HEK293T (cell line): ENCODE measurements around the gene GDPD5.

ENCODE experiments used
- CTCF ChIA-PET: fragments of 350-600 bp; formaldehyde crosslinking; extraction: SDS; loops from one replicate; lab custom pipeline; 2021; ENCODE audit warnings: antibody characterized with exemption, inconsistent platforms; lab: Yijun Ruan, JAX
- POLR2A ChIA-PET: fragments of 350-600 bp; formaldehyde crosslinking; extraction: SDS; loops from one replicate; lab custom pipeline; 2020; ENCODE audit warnings: antibody characterized with exemption, inconsistent platforms; lab: Yijun Ruan, JAX
- DNase-seq: peaks from one replicate; pipeline ENCODE4 v3.0.0; 2012; ENCODE audit warnings: mixed read lengths; ENCODE audit errors: extremely low spot score
- ARNT ChIP-seq: fragments of 450-650 bp; IDR thresholded peaks from 2 replicates; pipeline ENCODE4 v1.6.1; 2017; ENCODE audit warnings: mild to moderate bottlenecking
- BHLHE40 ChIP-seq: fragments of 450-650 bp; IDR thresholded peaks from 2 replicates; pipeline ENCODE4 v1.6.1; 2016; ENCODE audit warnings: mild to moderate bottlenecking, moderate library complexity, borderline replicate concordance
- CTBP1 ChIP-seq: fragments of 450-650 bp; IDR thresholded peaks from 2 replicates; pipeline ENCODE4 v1.6.1; 2016; ENCODE audit warnings: borderline replicate concordance
- ELF4 ChIP-seq: fragments of 450-650 bp; IDR thresholded peaks from 2 replicates; pipeline ENCODE4 v1.6.1; 2017; ENCODE audit warnings: antibody characterized with exemption
- FOXA1 ChIP-seq: fragments of 450-650 bp; IDR thresholded peaks from 2 replicates; pipeline ENCODE4 v1.6.1; 2016; ENCODE audit warnings: mild to moderate bottlenecking
- FOXK2 ChIP-seq: fragments of 450-650 bp; IDR thresholded peaks from 2 replicates; pipeline ENCODE4 v1.6.1; 2016; ENCODE audit warnings: mild to moderate bottlenecking
- FOXM1 ChIP-seq: fragments of 450-650 bp; IDR thresholded peaks from 2 replicates; pipeline ENCODE4 v1.6.1; 2017; ENCODE audit warnings: mild to moderate bottlenecking, borderline replicate concordance
- HDGF ChIP-seq: fragments of 450-650 bp; IDR thresholded peaks from 2 replicates; pipeline ENCODE4 v1.6.1; 2017; ENCODE audit warnings: antibody characterized with exemption, borderline replicate concordance
- L3MBTL2 ChIP-seq: fragments of 450-650 bp; conservative IDR thresholded peaks from 2 replicates; pipeline ENCODE4 v1.6.1; 2016; ENCODE audit warnings: mild to moderate bottlenecking
- LEF1 ChIP-seq: fragments of 450-650 bp; IDR thresholded peaks from 2 replicates; pipeline ENCODE4 v1.6.1; 2017; ENCODE audit warnings: mild to moderate bottlenecking, borderline replicate concordance
- NFRKB ChIP-seq: fragments of 450-650 bp; IDR thresholded peaks from 2 replicates; pipeline ENCODE4 v1.6.1; 2016; ENCODE audit warnings: mild to moderate bottlenecking, moderate library complexity
- PKNOX1 ChIP-seq: fragments of 450-650 bp; IDR thresholded peaks from 2 replicates; pipeline ENCODE4 v1.6.1; 2016
- SP1 ChIP-seq: fragments of 450-650 bp; IDR thresholded peaks from 2 replicates; pipeline ENCODE4 v1.6.1; 2017
- SUZ12 ChIP-seq: fragments of 450-650 bp; IDR thresholded peaks from 2 replicates; pipeline ENCODE4 v1.6.1; 2016; ENCODE audit warnings: mild to moderate bottlenecking
- TARDBP ChIP-seq: fragments of 450-650 bp; IDR thresholded peaks from 2 replicates; pipeline ENCODE4 v1.6.1; 2016
- ZNF384 ChIP-seq: fragments of 450-650 bp; IDR thresholded peaks from 2 replicates; pipeline ENCODE4 v1.6.1; 2016

Gene GDPD5

DNA sequence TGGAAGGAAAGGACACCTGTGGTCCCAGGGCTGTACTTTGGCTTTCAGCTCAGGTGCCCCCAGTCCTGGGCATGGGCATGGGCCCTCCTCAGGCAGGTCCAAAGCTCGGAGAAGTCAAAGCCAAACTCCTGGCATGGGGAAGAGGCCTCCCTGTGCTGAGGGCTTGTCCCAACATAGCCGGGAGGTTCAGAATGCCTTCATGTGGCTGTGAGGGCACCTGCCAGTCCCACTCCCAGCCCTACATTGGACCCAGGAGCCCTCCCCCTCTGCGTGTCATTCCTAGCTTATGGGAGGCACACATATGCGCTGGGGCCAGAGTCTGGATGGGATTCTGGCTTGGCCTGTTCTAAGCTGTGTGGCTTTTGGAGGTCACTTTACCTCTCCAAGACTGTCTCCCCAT, 91.7 kb downstream of the GDPD5 start:
- ChIA-PET CTCF (interaction anchor here (0.9 kb wide), 1 partner anchor 10 kb away, joined by 3 read pairs; no protein-coding TSS in a partner anchor), POLR2A (interaction anchor here (1.4 kb wide), 1 partner anchor 17 kb away, joined by 3 read pairs; no protein-coding TSS in a partner anchor)
- no peak for TF ChIP-seq ELF4
- TF ChIP-seq CTBP1, result no peak
- TF ChIP-seq PKNOX1, result no peak
- TF ChIP-seq HDGF, result no peak
- no peak for TF ChIP-seq FOXM1
- TF ChIP-seq SP1, result no peak
- TF ChIP-seq SUZ12, result no peak
- no peak for DNase-seq

DNA sequence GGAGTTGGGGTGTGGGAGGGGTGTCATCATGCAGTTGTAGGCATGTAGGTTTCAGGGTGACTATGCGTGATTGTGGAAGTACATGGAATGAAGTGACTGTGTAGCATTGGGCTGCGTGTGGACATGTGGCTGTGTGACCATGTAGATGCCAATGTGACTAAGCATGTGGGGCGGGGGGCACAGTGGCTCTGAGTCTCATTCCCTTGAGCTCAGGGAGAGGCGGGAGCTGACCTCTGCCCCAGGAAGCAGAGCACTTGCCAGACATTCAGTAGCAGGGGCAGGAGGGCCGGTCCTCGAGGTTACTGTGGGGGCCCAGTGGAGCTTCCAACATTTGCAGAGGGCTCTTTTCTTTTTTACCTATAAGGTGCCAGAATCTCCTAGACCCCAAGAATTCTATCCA, 92.3 kb downstream of the GDPD5 start:
- ChIA-PET POLR2A (interaction anchor here (1.4 kb wide), 1 partner anchor 17 kb away, joined by 3 read pairs; no protein-coding TSS in a partner anchor), CTCF (interaction anchor here (0.9 kb wide), 1 partner anchor 11 kb away, joined by 3 read pairs; no protein-coding TSS in a partner anchor)
- DNase-seq, result no peak
- TF ChIP-seq LEF1 (no peak), L3MBTL2 (no peak), SP1 (no peak), TARDBP (no peak), FOXM1 (no peak), ELF4 (no peak), NFRKB (no peak), FOXK2 (no peak), HDGF (no peak), SUZ12 (no peak), FOXA1 (no peak), BHLHE40 (no peak), CTBP1 (no peak), ZNF384 (no peak), ARNT (no peak), PKNOX1 (no peak)

DNA sequence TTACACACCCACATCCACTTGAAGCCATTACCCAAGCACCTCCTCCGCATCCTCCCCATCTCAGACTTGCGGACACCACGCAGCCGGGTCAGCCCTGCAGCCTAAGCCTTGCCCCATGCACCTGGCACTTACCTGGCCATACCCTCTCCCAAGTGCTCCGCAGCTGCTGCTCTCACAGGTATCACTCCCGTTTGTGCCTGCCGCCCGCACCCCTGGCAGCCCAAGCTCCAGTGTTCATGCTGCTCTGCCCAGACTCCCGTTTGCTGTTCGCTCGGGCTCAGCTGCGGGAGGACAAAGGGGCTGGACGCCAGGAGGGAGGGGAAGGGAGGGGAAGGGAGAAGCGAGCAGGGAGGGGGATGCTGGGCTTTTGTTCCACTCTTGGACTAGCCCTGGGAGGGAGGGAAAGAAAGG, 92.8 kb downstream of the GDPD5 start, which contains the start of gene KLHL35:
KLHL35 (minus strand) TSS at position 293 of the 411 bp plus-strand sequence. CDS start 2,574 bp downstream, outside the sequence.
- ChIA-PET POLR2A (no interaction called here), CTCF (interaction anchor here (0.9 kb wide), 1 partner anchor 11 kb away, joined by 3 read pairs; no protein-coding TSS in a partner anchor)
- TF ChIP-seq BHLHE40 (no peak), FOXK2 (no peak), CTBP1 (no peak), FOXA1 (no peak), HDGF (no peak), ARNT (no peak), ZNF384 (no peak), PKNOX1 (no peak), SP1 (no peak)
- DNase-seq, result no peak

- POLR2A ChIA-PET, result no interaction called here
- no peak for TF ChIP-seq ELF4
- no peak for TF ChIP-seq TARDBP
- no peak for TF ChIP-seq SP1
- no peak for TF ChIP-seq SUZ12
- no peak for TF ChIP-seq NFRKB
- no peak for TF ChIP-seq HDGF
- no peak for TF ChIP-seq CTBP1
- TF ChIP-seq ZNF384, result no peak
- TF ChIP-seq LEF1, result no peak
- no peak for DNase-seq
- CTCF ChIA-PET, result no interaction called here
Observed at GRCh38 chr11:75431533-75432525, 93.9 kb downstream of the GDPD5 start.

GRCh38 chr11:75430714-75431532, 94.8 kb downstream of the GDPD5 start:
- ChIA-PET CTCF (no interaction called here), POLR2A (no interaction called here)
- no peak for DNase-seq
- no peak for TF ChIP-seq LEF1
- no peak for TF ChIP-seq SP1
